Subcutaneous abdominal adipose tissue (tissue), 5 donors: Measurements from ENCODE around the gene CREG1.

Experiments
- H3K27ac ChIP-seq: one replicate; pipeline ENCODE4 v1.7.0; 2013; ENCODE audit warnings: low read depth, mild to moderate bottlenecking, inconsistent platforms, low read length, moderate library complexity
- H3K27me3 ChIP-seq, 5 donors: one replicate each; pipeline ENCODE4 v1.7.0; 2013; ENCODE audit warnings: low read length in 5 of 5, inconsistent platforms in 1 of 5; ENCODE audit not compliant: control insufficient read depth in 5 of 5, insufficient read depth in 4 of 5
- H3K36me3 ChIP-seq, 5 donors: one replicate each; pipeline ENCODE4 v1.7.0; 2013; ENCODE audit warnings: low read length in 5 of 5; ENCODE audit not compliant: control insufficient read depth in 5 of 5, insufficient read depth in 5 of 5
- H3K4me1 ChIP-seq, 5 donors: one replicate each; pipeline ENCODE4 v1.7.0; 2013; ENCODE audit warnings: low read length in 5 of 5, mild to moderate bottlenecking in 3 of 5, moderate library complexity in 1 of 5; ENCODE audit not compliant: control insufficient read depth in 5 of 5, insufficient read depth in 5 of 5
- H3K4me3 ChIP-seq, 5 donors: one replicate each; pipeline ENCODE4 v1.7.0; 2013; ENCODE audit warnings: low read length in 5 of 5, low read depth in 1 of 5
- H3K9ac ChIP-seq, 5 donors: one replicate each; pipeline ENCODE4 v1.7.0; 2013; ENCODE audit warnings: low read length in 5 of 5, mild to moderate bottlenecking in 4 of 5, moderate library complexity in 3 of 5
- H3K9me3 ChIP-seq, 5 donors: one replicate each; pipeline ENCODE4 v1.7.0; 2013; ENCODE audit warnings: low read length in 5 of 5; ENCODE audit not compliant: control insufficient read depth in 5 of 5
- donor health status: healthy.
- donor health status: healthy.
- donor health status: healthy.
- donor health status: healthy.
- donor health status: healthy.

CREG1 gene

GRCh38 chr1:167510244-167510643 is 43.3 kb downstream of the CREG1 start:
- Histone ChIP-seq H3K27ac (no peak overlapping the region), H3K4me1 (no peaks in the 10 kb centered on the region), H3K4me3 (no peak overlapping the region), H3K36me3 (no peaks in the 10 kb centered on the region), H3K9me3 (no peaks in the 10 kb centered on the region), H3K27me3 (peaks cover 0 to 5% (median 3%) of the 10 kb centered on the region in 5 donors), H3K9ac (no peak overlapping the region)

- Histone ChIP-seq H3K4me3 (no peak overlapping the region), H3K4me1 (no peaks in the 10 kb centered on the region)
Measured at GRCh38 chr1:167509587-167509986, 44.0 kb downstream of the CREG1 start.

GRCh38 chr1:167507719-167508118 is 45.8 kb downstream of the CREG1 start:
- H3K27ac ChIP-seq = no peak overlapping the region
- no peaks in the 10 kb centered on the region for H3K9me3 ChIP-seq
- no peak overlapping the region for H3K4me3 ChIP-seq
- no peak overlapping the region for H3K9ac ChIP-seq
- H3K27me3 ChIP-seq = peaks cover 0 to 5% (median 3%) of the 10 kb centered on the region in 5 donors
- H3K36me3 ChIP-seq = no peaks in the 10 kb centered on the region
- H3K4me1 ChIP-seq = peaks cover 0 to 6% (median 0%) of the 10 kb centered on the region in 5 donors

More at GRCh38 chr1:167509587-167509986, 44.0 kb downstream of the CREG1 start:
- Histone ChIP-seq H3K9ac (no peak overlapping the region), H3K36me3 (no peaks in the 10 kb centered on the region), H3K27me3 (peaks cover 0 to 5% (median 3%) of the 10 kb centered on the region in 5 donors), H3K27ac (no peak overlapping the region), H3K9me3 (no peaks in the 10 kb centered on the region)

GRCh38 chr1:167504467-167504827 is 49.1 kb downstream of the CREG1 start:
- Histone ChIP-seq H3K36me3 (no peaks in the 10 kb centered on the region), H3K9me3 (no peaks in the 10 kb centered on the region), H3K4me1 (peaks cover 0 to 6% (median 0%) of the 10 kb centered on the region in 5 donors), H3K4me3 (no peak overlapping the region), H3K27me3 (peaks cover 0 to 7% (median 5%) of the 10 kb centered on the region in 5 donors), H3K27ac (no peak overlapping the region), H3K9ac (no peak overlapping the region)

DNA sequence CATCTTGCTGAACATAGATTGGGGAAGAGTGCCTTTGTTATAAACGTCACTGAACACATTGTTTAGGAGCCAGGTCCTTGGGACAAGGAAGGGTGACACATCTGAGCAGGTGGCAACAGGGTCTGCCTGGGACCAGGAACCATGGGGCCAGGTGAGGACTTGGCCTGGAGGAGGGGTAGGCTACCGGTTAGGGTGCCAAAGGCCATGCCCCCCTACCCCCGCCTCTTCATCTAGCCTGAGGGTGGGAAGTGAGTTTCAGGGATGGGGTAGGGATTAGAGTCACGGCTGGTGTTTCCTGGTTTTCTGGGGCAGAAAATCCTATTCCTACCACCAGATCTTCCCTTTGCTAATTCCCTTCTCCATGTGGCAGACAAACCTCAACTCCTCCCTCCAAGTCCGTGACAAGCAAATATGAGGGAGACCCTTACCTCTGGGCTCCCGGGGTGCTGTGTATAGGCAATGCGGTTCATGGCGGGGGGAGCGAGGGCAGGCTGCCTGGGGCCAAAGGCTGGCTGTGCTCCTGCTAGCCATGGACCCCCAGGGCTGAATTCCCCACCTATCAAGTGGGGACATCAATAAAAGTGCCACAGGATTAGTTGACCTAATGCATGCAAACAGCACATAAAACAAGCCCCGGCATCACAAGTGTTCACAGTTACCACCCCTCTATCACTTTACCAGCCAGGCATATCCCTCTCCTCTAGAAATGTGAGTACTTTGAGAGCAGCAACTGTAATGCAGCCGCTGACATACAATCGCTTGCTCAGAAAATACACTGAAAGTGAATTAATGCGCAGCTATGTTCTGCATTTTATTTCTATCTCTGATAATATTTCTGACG is 49.7 kb downstream of the CREG1 start:
- Histone ChIP-seq H3K4me3 (no peak overlapping the region), H3K27ac (no peak overlapping the region), H3K27me3 (peaks cover 0 to 7% (median 5%) of the 10 kb centered on the region in 5 donors), H3K36me3 (no peaks in the 10 kb centered on the region), H3K9me3 (no peaks in the 10 kb centered on the region), H3K4me1 (peaks cover 0 to 6% (median 0%) of the 10 kb centered on the region in 5 donors), H3K9ac (no peak overlapping the region)

- Histone ChIP-seq H3K27ac (no peak overlapping the region), H3K9ac (no peak overlapping the region), H3K4me3 (no peak overlapping the region), H3K4me1 (peaks cover 0 to 6% (median 0%) of the 10 kb centered on the region in 5 donors), H3K9me3 (no peaks in the 10 kb centered on the region), H3K27me3 (peaks cover 0 to 7% (median 5%) of the 10 kb centered on the region in 5 donors), H3K36me3 (no peaks in the 10 kb centered on the region)
Measured at GRCh38 chr1:167502719-167503462, 50.7 kb downstream of the CREG1 start.

- peaks cover 0 to 6% (median 0%) of the 10 kb centered on the region in 5 donors for H3K4me1 ChIP-seq
- H3K27ac ChIP-seq = no peak overlapping the region
Measured at GRCh38 chr1:167502192-167502551, 51.4 kb downstream of the CREG1 start.

GRCh38 chr1:167501515-167502191 is 51.9 kb downstream of the CREG1 start:
- Histone ChIP-seq H3K9ac (no peak overlapping the region), H3K4me1 (peaks cover 0 to 6% (median 0%) of the 10 kb centered on the region in 5 donors), H3K27me3 (peaks cover 0 to 7% (median 5%) of the 10 kb centered on the region in 5 donors), H3K36me3 (no peaks in the 10 kb centered on the region), H3K27ac (no peak overlapping the region), H3K9me3 (no peaks in the 10 kb centered on the region), H3K4me3 (no peak overlapping the region)

More at GRCh38 chr1:167502192-167502551, 51.4 kb downstream of the CREG1 start:
- Histone ChIP-seq H3K4me3 (no peak overlapping the region), H3K36me3 (no peaks in the 10 kb centered on the region), H3K9ac (no peak overlapping the region), H3K9me3 (no peaks in the 10 kb centered on the region), H3K27me3 (peaks cover 0 to 7% (median 5%) of the 10 kb centered on the region in 5 donors)

DNA sequence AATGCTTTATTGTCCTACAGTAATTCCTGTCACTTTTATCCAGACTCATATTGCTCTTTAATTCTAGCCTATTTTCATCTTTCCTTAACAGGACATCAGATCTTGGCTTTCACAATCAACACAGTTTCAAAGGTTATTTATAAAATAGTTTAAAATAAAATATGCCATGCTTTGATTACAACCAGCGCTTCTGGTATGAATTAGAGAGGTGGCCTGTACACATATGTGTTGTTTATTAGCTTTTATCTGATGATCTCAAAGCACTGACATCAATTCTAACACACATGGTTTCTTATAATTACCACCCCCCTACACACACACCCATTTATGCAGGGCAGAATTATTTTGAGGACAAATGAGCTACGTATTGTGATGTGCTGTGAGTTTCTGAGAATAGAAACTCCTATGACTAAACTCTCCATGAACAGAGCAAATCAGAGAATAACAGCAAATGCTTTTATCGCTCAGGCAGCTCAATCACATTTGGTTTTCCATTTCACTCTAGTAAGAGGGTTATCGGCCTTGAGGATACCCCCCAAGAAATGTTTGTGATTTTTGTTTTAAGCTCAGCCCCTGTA is 53.2 kb downstream of the CREG1 start:
- Histone ChIP-seq H3K9me3 (no peaks in the 10 kb centered on the region), H3K4me1 (peaks cover 0 to 6% (median 0%) of the 10 kb centered on the region in 5 donors), H3K27ac (no peak overlapping the region), H3K27me3 (peaks cover 0 to 7% (median 5%) of the 10 kb centered on the region in 5 donors), H3K36me3 (no peaks in the 10 kb centered on the region), H3K4me3 (no peak overlapping the region), H3K9ac (no peak overlapping the region)
